ENCODE results near the gene MSRB1.
"Not testable (repeated sequence)": the region's sequence is repeated elsewhere in the genome, so short reads cannot be mapped to it uniquely, and the experiment has no call there.

MSRB1 gene

GRCh38 chr16:1941162-1942046 lies 1.6 kb downstream of the MSRB1 start:
- no peak for DNase-seq
- peaks cover 29% of the 10 kb centered on the region for H3K4me1 Mint-ChIP-seq (ENCODE audit: low read depth)
- H3K27me3 Mint-ChIP-seq = no peaks in the 10 kb centered on the region
- peak overlapping the region; percentile 92 for H3K4me3 Mint-ChIP-seq
- peaks cover 26% of the 10 kb centered on the region for H3K36me3 Mint-ChIP-seq (ENCODE audit: low read depth)
- peak overlapping the region; percentile 52 for H3K27ac Mint-ChIP-seq
- H3K9me3 Mint-ChIP-seq = no peaks in the 10 kb centered on the region

GRCh38 chr16:1940273-1941161 lies 2.5 kb downstream of the MSRB1 start:
- Mint-ChIP-seq H3K27ac (no peak overlapping the region), H3K36me3 (ENCODE audit: low read depth) (peaks cover 26% of the 10 kb centered on the region), H3K4me3 (no peak overlapping the region), H3K27me3 (no peaks in the 10 kb centered on the region), H3K4me1 (ENCODE audit: low read depth) (peaks cover 29% of the 10 kb centered on the region), H3K9me3 (no peaks in the 10 kb centered on the region)
- DNase-seq = no peak

- not testable (repeated sequence) for H3K27ac Mint-ChIP-seq
Observed at GRCh38 chr16:1939833-1940232, 3.2 kb downstream of the MSRB1 start.

GRCh38 chr16:1938910-1939309 lies 4.1 kb downstream of the MSRB1 start:
- Mint-ChIP-seq H3K27me3 (no peaks in the 10 kb centered on the region), H3K36me3 (ENCODE audit: low read depth) (peaks cover 26% of the 10 kb centered on the region), H3K27ac (no peak overlapping the region), H3K4me1 (ENCODE audit: low read depth) (peaks cover 21% of the 10 kb centered on the region), H3K4me3 (no peak overlapping the region), H3K9me3 (no peaks in the 10 kb centered on the region)
- DNase-seq = no peak

More at GRCh38 chr16:1939833-1940232, 3.2 kb downstream of the MSRB1 start:
- Mint-ChIP-seq H3K4me1 (ENCODE audit: low read depth) (peaks cover 29% of the 10 kb centered on the region), H3K36me3 (ENCODE audit: low read depth) (peaks cover 26% of the 10 kb centered on the region)
- H3K4me3 Mint-ChIP-seq, DNase-seq, H3K9me3 Mint-ChIP-seq, H3K27me3 Mint-ChIP-seq: not testable (repeated sequence)

- DNase-seq = no peak
- H3K27me3 Mint-ChIP-seq = no peaks in the 10 kb centered on the region
- H3K4me1 Mint-ChIP-seq (ENCODE audit: low read depth) = peaks cover 15% of the 10 kb centered on the region
- no peak overlapping the region for H3K4me3 Mint-ChIP-seq
- no peak overlapping the region for H3K27ac Mint-ChIP-seq
- H3K36me3 Mint-ChIP-seq (ENCODE audit: low read depth) = peaks cover 26% of the 10 kb centered on the region
- H3K9me3 Mint-ChIP-seq = no peaks in the 10 kb centered on the region
Observed at GRCh38 chr16:1938316-1938715, 4.7 kb downstream of the MSRB1 start.

GRCh38 chr16:1936945-1937479 lies 6.0 kb downstream of the MSRB1 start:
- DNase-seq = no peak
- Mint-ChIP-seq H3K27ac (no peak overlapping the region), H3K4me1 (ENCODE audit: low read depth) (peaks cover 9% of the 10 kb centered on the region), H3K27me3 (no peaks in the 10 kb centered on the region), H3K9me3 (no peaks in the 10 kb centered on the region), H3K4me3 (no peak overlapping the region), H3K36me3 (ENCODE audit: low read depth) (peaks cover 24% of the 10 kb centered on the region)

- H3K36me3 Mint-ChIP-seq (ENCODE audit: low read depth) = peaks cover 7% of the 10 kb centered on the region
- DNase-seq = no peak
- no peak overlapping the region for H3K27ac Mint-ChIP-seq
- H3K27me3 Mint-ChIP-seq = peaks cover 7% of the 10 kb centered on the region
- H3K4me1 Mint-ChIP-seq (ENCODE audit: low read depth) = peaks cover 2% of the 10 kb centered on the region
- H3K9me3 Mint-ChIP-seq = no peaks in the 10 kb centered on the region
- H3K4me3 Mint-ChIP-seq = no peak overlapping the region
Observed at GRCh38 chr16:1933097-1933661, 9.8 kb downstream of the MSRB1 start.

GRCh38 chr16:1932050-1933028 lies 10.7 kb downstream of the MSRB1 start:
- H3K9me3 Mint-ChIP-seq = no peaks in the 10 kb centered on the region
- no peak overlapping the region for H3K4me3 Mint-ChIP-seq
- H3K27ac Mint-ChIP-seq = no peak overlapping the region
- H3K27me3 Mint-ChIP-seq = peaks cover 7% of the 10 kb centered on the region
- DNase-seq = no peak
- peaks cover 2% of the 10 kb centered on the region for H3K4me1 Mint-ChIP-seq (ENCODE audit: low read depth)
- H3K36me3 Mint-ChIP-seq (ENCODE audit: low read depth) = peaks cover 4% of the 10 kb centered on the region

GRCh38 chr16:1930338-1930720 lies 12.7 kb downstream of the MSRB1 start:
- no peak overlapping the region for H3K27ac Mint-ChIP-seq

GRCh38 chr16:1929578-1930337 lies 13.2 kb downstream of the MSRB1 start:
- Mint-ChIP-seq H3K9me3 (no peaks in the 10 kb centered on the region), H3K27me3 (peaks cover 7% of the 10 kb centered on the region), H3K4me3 (peak overlapping the region; percentile 62), H3K4me1 (ENCODE audit: low read depth) (peaks cover 2% of the 10 kb centered on the region), H3K27ac (no peak overlapping the region), H3K36me3 (ENCODE audit: low read depth) (no peaks in the 10 kb centered on the region)
- DNase-seq = peak; percentile 98

More at GRCh38 chr16:1930338-1930720, 12.7 kb downstream of the MSRB1 start:
- Mint-ChIP-seq H3K27me3 (peaks cover 7% of the 10 kb centered on the region), H3K9me3 (no peaks in the 10 kb centered on the region), H3K4me1 (ENCODE audit: low read depth) (peaks cover 2% of the 10 kb centered on the region), H3K4me3 (no peak overlapping the region), H3K36me3 (ENCODE audit: low read depth) (no peaks in the 10 kb centered on the region)
- no peak for DNase-seq

- Mint-ChIP-seq H3K27me3 (peaks cover 7% of the 10 kb centered on the region), H3K27ac (peak overlapping the region; percentile 66), H3K4me1 (ENCODE audit: low read depth) (peaks cover 2% of the 10 kb centered on the region), H3K4me3 (peak overlapping the region; percentile 62), H3K9me3 (no peaks in the 10 kb centered on the region), H3K36me3 (ENCODE audit: low read depth) (no peaks in the 10 kb centered on the region)
- no peak for DNase-seq
Observed at GRCh38 chr16:1929105-1929504, 13.9 kb downstream of the MSRB1 start.

GRCh38 chr16:1926271-1926670 lies 16.7 kb downstream of the MSRB1 start:
- no peak for DNase-seq
- H3K36me3 Mint-ChIP-seq (ENCODE audit: low read depth) = no peaks in the 10 kb centered on the region
- no peak overlapping the region for H3K4me3 Mint-ChIP-seq
- H3K9me3 Mint-ChIP-seq = no peaks in the 10 kb centered on the region
- H3K27me3 Mint-ChIP-seq = peaks cover 33% of the 10 kb centered on the region
- no peak overlapping the region for H3K27ac Mint-ChIP-seq
- H3K4me1 Mint-ChIP-seq (ENCODE audit: low read depth) = peaks cover 2% of the 10 kb centered on the region

GRCh38 chr16:1924095-1924494 lies 18.9 kb downstream of the MSRB1 start:
- H3K4me1 Mint-ChIP-seq (ENCODE audit: low read depth) = peaks cover 4% of the 10 kb centered on the region
- peaks cover 43% of the 10 kb centered on the region for H3K27me3 Mint-ChIP-seq
- no peaks in the 10 kb centered on the region for H3K9me3 Mint-ChIP-seq
- no peak for DNase-seq
- no peak overlapping the region for H3K27ac Mint-ChIP-seq
- no peaks in the 10 kb centered on the region for H3K36me3 Mint-ChIP-seq (ENCODE audit: low read depth)
- H3K4me3 Mint-ChIP-seq = no peak overlapping the region

Measured in activated T-cell treated with anti-CD3 and anti-CD28 coated beads, Interleukin-2, amount 50 U/mL, for 24 hours (primary cell).